GM10248 (cell line): ENCODE data around the gene HDDC3.
A peak's percentile ranks its signal among the peaks of the same experiment; 100 is the strongest.

Experiments used
- CTCF ChIA-PET: fragments of 300-600 bp; sonication (Branson Sonifier 250); formaldehyde crosslinking; extraction: SDS; loops from one replicate; lab custom pipeline; 2021; ENCODE audit warnings: antibody characterized with exemption; lab: Yijun Ruan, JAX
- POLR2A ChIA-PET: fragments of 350-650 bp; sonication (Branson Sonifier 250); formaldehyde crosslinking; extraction: SDS; loops from one replicate; lab custom pipeline; 2020; ENCODE audit warnings: antibody characterized with exemption; lab: Yijun Ruan, JAX
- DNase-seq: peaks from one replicate; pipeline ENCODE4 v3.0.0; 2012; ENCODE audit errors: extremely low spot score
- CTCF ChIP-seq: IDR thresholded peaks from 2 replicates; pipeline ENCODE4 v1.5.1; 2012; ENCODE audit warnings: mild to moderate bottlenecking, low read depth; ENCODE audit errors: extremely low read depth, missing control alignments, control extremely low read depth

Gene HDDC3

GRCh38 chr15:90955624-90956273, 23.4 kb upstream of the HDDC3 start:
- POLR2A ChIA-PET, result interaction anchor here (0.8 kb wide), 1 partner anchor 66 kb away, joined by 5 read pairs; no protein-coding TSS in a partner anchor
- DNase-seq, result peak; percentile 10
- TF ChIP-seq CTCF, result no peak
- CTCF ChIA-PET, result interaction anchor here (1.0 to 23.2 kb wide), 38 partner anchors 9 to 635 kb away, joined by 3 to 447 read pairs (median 5); partner anchors contain the start of genes HDDC3, MAN2A2, UNC45A and VPS33B

GRCh38 chr15:90954712-90955623, 22.6 kb upstream of the HDDC3 start, which contains the start of gene RCCD1:
Gene RCCD1, plus strand, starts transcription at chr15:90954884. Its CDS starts 1,851 bp downstream, at chr15:90956735.
- ChIA-PET POLR2A (interaction anchor here (0.5 to 1.4 kb wide), 3 partner anchors 9 to 31 kb away, joined by 3 to 8 read pairs (median 4); partner anchors contain the start of gene UNC45A), CTCF (interaction anchor here (0.7 to 23.2 kb wide), 16 partner anchors 8 to 318 kb away, joined by 3 to 447 read pairs (median 14); partner anchors contain the start of genes HDDC3, MAN2A2 and UNC45A)
- DNase-seq, result peak; percentile 99
- no peak for TF ChIP-seq CTCF

- no peak for TF ChIP-seq CTCF
- CTCF ChIA-PET, result interaction anchor here (0.7 to 23.2 kb wide), 10 partner anchors 8 to 318 kb away, joined by 3 to 447 read pairs (median 50); partner anchors contain the start of genes HDDC3 and UNC45A
- POLR2A ChIA-PET, result interaction anchor here (0.7 to 1.4 kb wide), 3 partner anchors 19 to 32 kb away, joined by 3 to 8 read pairs (median 3); partner anchors contain the start of gene UNC45A
- DNase-seq, result no peak
These were observed 21.8 kb upstream of the HDDC3 start for GRCh38 chr15:90953947-90954711.

- no peak for DNase-seq
- ChIA-PET CTCF (interaction anchor here (6.3 to 23.2 kb wide), 4 partner anchors 16 to 78 kb away, joined by 86 to 447 read pairs (median 152); partner anchors contain the start of genes HDDC3 and UNC45A), POLR2A (no interaction called here)
- no peak for TF ChIP-seq CTCF
These were observed 20.7 kb upstream of the HDDC3 start for GRCh38 chr15:90952901-90953677.

- CTCF ChIA-PET, result interaction anchor here (23.2 kb wide), 1 partner anchor 14 kb away, joined by 447 read pairs; the partner anchor contains the start of genes HDDC3 and UNC45A
- TF ChIP-seq CTCF, result no peak
- no peak for DNase-seq
- POLR2A ChIA-PET, result interaction anchor here (0.6 kb wide), 1 partner anchor 97 kb away, joined by 4 read pairs; no protein-coding TSS in a partner anchor
These were observed 18.3 kb upstream of the HDDC3 start for GRCh38 chr15:90950676-90951075.
